GM21825 (cell line): ENCODE data around the gene FOXO6.
"Not testable (repeated sequence)": the region's sequence is repeated elsewhere in the genome, so short reads cannot be mapped to it uniquely, and the experiment has no call there.

Experiments
- ATAC-seq: cut with Tn5 transposase; IDR thresholded peaks from one replicate; pipeline ENCODE4 v1.9.1; 2021; ENCODE audit warnings: mild to moderate bottlenecking, moderate library complexity; ENCODE audit not compliant: unreplicated experiment

FOXO6 gene

DNA sequence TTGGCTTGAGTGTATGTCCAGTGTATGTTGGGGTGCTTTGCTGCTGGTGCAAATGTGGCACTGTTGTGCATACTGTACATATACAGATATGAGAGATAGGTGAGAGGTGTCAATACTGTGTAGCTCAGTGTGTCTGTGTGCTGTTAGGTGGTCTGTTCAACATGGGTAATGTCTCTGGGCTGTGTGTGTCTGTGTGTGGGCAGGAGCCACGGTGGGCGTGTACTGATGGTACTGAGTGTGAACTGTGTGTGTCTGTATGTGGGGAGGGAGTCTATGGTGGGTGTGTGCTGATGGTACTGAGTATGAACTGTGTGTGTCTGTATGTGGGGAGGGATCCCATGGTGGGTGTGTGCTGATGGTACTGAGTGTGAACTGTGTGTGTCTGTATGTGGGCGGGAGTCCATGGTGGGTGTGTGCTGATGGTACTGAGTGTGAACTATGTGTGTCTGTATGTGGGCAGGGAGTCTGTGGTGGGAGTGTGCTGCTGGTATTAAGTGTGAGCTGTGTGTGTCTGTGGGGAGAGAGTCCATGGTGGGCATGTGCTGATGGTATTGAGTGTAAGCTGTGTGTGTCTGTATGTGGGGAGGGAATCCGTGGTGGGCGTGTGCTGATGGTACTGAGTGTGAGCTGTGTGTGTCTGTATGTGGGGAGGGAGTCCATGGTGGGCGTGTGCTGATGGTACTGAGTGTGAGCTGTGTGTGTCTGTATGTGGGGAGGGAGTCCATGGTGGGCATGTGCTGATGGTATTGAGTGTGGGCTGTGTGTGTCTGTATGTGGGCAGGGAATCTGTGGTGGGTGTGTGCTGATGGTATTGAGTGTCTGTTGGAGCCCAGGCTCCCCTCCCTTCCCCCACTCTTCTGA lies 32.2 kb upstream of the FOXO6 start:
- ATAC-seq: no peak

DNA sequence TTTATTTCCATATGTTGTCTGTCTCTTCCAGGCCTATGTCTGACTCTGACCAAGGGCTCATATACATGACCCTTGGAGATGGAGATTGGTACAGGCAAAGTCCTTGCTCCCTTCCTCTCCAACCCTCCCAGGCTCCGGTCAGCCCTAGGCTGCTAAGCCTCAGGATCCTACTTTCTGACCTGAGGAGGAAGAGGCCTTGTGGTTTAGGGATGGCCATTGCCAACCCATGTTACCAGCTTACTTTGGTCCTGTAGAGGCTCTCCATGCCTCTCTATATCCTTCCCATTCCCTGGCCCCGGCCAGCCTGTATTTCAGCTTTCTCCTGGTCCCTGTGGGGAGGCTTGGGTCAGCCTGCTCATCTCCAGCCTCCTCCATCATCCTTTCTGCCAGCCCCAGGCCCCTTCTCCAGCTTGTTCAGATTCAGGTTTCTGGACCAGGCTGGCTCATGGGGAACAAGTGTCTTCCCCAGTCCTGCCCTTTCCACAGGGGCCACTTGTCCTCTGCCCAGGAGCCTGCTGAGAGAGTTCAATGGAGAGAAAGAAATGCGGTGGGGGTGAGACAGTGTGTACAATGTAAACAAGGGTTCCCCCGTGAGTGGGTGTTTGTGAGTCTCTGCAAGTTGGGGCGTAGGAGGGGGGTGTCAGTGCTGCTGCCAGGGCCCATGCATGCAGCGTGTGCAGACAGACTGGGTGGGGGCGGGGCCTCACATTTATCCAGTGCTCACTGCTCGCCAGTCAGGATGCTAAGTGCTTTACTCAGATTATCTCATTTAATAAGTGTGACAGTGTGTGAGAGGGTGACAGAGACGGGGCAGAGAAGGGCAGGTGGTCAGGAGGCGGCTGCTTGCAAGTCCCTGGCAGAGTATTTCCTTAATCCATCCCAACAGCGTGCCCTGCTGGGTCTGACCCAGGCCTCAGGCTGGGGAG lies 31.3 kb upstream of the FOXO6 start:
- ATAC-seq: no peak

DNA sequence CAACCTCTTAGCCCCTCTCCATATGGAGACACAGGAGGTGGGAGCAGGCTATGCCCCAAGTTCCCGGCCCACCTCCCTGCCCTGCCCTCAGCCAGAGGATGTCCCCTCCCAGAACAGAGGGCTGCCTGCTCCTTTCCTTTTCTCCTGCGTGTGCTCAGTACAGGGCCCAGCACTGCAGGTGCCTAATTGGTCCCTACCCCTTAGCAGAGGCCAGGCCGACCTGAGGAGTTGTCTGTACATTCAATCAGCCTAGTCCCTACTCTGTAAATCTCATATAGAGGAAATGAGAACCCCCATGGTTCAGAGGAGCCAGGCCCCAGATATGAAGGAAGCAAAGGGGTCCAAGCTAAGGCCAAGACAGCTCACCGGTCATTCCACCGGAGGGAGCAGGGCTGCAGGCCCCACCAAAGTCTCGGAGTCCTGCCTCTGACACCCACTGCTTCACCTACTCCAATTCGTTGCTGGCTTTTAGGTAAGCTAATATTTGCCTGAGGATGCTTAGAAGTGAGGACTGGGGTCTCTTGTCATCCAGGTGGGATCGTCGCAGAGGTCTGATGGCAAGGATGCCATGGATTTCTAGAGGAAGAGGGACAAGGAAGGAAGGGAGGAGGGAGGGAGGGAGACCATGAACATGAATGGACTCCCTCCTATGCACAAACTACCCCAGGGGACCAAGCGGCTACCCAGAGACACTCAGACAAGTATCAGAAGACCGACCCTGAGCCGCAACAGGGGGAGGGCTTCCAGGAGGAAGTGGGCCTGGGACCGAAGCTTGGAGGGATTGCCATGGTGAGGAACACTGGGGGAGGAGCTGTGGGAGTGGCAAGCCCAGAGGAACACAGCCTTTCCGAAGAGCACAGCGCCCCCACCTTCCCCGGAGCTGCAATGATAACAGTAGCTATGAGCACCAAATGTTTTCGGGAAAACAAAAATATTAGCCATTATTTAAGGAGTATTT lies 30.4 kb upstream of the FOXO6 start:
- ATAC-seq: no peak

DNA sequence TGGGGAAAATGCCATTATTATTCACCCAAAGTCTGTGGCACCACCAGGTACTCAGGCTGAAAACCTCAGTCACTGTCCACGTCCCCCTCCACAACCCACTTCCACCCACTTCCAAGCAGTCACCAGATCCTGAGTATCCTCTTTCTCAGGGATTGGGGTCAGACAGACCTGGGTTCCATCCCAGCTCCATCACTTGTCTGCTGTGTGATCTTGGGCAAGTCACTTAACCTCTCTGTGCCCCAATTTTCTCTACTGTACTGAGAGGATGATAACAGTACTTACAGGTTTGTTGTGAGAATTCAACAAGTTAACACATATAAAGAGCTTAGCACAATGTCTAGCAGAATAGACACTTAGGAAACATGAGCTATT lies 29.7 kb upstream of the FOXO6 start:
- no peak for ATAC-seq

DNA sequence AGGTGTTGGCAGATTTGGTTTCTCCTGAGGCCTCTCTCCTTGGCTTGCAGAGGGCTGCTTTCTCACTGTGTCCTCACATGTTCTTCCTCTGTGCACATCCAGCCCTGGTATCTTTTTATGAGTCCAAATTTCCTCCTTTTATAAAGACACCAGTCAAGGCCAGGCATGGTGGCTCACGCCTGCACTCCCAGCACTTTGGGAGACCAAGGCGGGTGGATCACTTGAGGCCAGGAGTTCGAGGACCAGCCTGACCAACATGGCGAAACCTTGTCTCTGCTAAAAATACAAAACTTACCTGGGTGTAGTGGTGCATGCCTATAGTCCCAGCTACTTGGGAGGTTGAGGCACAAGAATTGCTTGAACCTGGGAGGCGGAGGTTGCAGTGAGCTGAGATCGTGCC lies 29.1 kb upstream of the FOXO6 start:
- ATAC-seq: not testable (repeated sequence)

DNA sequence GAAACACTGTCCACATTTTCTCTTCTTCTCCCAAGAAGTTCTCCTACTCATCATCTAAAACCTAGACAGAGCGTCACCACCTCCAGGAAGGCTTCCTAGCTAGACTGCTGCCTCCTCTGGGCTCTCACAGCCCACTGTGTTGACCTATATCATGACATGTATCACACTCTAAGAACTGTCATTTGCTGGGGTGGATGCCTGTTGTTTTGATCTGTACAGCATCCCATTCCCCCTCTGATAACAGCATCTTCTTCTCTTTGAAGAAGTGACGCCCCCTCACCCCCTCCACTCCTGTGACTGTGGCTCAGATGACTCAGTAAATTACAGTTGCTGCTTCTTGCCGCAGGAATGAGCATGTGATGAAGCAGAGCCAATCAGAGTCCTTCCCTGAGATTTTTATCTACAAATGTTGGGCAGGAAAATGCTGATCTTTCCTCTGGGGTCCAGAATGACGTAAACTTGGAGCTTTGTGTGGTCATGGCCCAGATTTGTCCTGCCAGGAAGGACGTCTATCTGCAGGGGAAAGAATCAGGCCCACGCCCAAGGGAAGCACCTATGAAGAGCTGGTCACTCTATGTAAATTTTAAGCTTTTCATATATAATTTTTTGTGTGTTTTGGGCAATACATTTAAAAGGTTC lies 28.0 kb upstream of the FOXO6 start:
- no peak for ATAC-seq

DNA sequence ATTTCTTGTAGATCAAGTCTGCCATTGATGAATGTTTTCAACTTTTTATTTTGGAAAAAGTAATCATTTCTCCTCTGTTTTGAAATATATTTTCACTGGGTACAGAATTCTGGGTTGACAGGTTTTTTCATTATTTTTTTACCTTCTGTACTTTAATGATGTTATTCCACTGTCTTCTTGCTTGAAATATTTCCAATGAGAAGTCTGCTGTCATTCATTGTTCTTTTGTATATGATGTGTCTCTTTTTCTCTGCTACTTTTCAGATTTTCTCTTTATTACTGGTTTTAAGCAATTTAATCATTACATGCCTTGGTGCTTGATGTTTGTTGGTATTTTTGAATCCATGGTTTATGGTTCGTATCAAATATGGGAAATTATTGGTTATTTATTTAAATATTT lies 22.4 kb upstream of the FOXO6 start:
- ATAC-seq: no peak

DNA sequence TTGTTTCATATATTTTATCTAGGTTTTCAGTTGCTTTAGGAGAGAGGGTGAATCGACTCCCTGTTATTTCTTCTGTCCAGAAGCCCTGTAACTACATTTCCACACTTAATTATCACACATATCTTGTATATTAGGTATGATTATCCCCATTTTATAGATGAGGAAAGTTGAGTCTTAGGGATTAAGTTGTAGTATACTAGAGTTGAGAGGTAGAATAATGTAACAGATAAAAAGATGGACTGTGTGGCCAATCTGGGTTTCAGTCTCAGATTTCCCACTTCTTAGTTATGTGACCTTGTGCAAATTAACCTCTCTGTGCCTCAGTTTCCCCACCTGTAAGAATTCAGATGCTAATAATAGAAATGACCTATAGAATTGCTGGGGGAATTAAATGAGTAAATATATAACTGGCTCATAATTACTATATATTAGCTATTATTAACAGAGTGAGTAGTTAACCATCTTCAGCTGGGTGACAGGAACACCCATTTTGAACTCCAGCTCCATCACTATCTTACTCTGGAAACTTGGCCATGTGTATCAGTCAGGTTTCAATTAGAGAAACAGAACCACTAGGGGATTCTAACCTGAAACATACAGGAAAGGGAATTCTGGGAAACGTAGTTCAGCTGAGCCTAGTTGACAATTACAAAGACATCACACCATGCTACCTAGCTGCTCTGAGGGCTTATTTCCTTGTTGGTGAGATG lies 20.4 kb upstream of the FOXO6 start:
- ATAC-seq: no peak

DNA sequence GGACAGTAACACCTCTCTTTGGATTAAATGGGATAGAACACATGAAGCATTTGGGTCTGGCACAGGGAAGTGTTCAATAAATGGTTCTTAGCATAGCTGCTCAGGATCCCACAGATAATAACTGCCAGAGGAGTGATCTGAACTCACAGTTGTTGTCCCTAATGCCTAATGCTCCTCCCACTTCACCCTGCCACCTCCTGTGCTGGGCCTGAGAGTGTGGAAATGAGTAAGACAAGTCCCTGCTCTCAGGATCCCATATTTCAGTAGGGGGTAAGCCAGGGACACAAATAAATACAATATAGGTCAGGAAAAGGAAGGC lies 19.9 kb upstream of the FOXO6 start:
- no peak for ATAC-seq

DNA sequence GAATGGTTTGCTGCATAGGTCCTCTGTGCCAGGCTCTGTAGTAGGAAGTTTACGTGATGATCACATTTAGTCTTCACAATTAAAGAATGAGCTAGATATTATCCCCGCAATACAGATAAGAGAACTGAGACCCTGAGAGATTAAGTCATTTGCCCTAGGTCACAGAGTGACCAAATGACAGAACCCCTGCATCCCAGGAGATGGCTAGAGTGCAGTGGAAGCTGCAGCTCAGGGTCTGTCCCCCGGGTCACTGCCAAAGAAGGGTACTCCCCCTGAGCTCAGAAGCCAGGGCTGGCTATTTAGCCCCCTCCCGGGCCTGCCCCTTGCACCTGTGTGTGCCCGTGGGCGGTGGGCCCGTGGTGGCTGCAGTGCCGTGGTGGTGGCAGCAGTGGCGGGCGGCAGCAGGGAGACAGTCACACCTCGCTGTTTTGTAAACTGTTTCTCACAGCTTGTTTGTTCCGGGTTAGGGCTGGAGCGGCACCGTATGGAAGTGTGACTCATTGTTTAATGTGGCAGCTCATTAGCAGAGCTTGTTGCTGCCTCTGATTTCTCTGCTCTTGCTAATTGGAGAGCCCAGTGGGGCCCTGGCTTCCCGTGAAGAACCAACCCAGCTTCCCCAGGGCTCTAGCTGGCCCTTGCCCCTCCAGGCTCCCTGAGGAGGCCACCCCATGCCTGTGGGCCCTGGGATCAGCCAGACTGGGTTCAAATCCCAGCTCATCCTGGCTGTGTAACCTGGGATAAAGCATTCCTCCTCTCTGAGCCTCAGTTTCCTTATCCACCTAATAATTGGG lies 19.3 kb upstream of the FOXO6 start:
- no peak for ATAC-seq

DNA sequence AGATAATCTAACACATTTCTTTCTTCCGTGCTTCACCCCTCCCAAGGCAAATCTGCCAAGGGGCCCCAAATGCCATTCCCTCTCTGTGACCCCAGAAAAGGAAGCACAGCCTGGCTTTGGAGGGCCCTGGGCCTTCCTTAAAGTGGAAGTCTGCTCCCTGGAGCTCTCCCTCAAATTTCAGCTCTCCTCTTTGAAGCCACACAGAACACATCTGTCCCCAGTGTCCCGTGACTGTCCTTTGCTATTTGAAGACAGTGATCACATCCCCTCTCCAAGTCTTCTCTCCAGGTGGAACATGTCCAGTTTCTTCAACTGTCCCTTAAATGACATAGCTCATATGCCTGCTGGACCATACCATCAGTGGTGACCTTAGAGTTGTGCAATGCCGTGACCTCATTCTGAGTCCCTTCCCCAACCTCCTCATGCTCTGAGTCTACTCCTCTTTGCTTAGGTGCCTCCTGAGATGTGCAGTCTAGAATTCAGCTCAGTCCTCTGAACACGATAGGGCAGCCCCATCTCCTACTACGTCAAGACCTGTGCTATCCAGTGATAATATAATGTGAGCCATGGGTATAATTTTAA lies 18.4 kb upstream of the FOXO6 start:
- ATAC-seq: no peak

DNA sequence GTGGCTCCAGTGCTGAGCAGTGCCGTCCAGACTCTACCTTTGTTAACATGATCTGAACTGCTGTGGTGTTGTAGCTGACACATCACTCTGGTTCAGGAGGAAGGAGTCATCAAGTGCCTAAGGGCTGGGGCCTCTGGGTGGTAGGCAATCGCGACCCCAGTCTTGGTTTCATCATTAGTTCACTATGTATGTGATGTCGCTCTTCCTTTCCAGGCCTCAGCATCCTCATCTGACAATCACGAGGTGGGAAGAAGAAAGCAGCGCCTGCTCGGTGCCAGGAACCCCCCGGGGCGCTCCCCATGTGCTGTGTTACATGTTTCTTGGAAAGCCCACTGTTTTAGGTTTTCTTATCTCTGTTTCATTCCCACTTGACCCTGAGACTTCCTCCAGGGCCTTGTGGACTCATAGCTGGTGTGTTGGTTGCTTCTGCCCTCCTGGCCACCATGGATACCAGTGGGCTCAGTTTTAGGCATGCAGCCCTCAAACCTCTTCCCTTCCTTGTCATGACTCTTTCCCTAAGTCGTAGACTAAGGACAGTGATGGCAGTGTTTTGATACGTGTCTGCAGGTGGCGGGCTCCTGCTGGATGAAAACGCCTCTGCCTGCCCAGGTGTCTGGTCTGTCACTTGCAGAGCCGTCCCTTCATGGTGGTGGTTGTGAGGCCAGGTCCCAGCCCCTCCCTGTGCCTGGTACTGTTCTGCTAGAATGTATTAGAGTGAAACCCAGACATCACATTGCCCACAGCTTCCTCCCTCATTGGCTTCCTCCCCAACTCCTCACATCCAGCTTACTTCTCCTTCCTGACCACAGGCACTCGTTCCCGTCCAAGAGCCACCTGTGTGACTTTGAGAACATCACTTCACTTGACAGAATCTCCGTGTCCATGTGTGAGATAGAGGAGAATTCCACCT lies 17.2 kb upstream of the FOXO6 start:
- ATAC-seq: no peak

DNA sequence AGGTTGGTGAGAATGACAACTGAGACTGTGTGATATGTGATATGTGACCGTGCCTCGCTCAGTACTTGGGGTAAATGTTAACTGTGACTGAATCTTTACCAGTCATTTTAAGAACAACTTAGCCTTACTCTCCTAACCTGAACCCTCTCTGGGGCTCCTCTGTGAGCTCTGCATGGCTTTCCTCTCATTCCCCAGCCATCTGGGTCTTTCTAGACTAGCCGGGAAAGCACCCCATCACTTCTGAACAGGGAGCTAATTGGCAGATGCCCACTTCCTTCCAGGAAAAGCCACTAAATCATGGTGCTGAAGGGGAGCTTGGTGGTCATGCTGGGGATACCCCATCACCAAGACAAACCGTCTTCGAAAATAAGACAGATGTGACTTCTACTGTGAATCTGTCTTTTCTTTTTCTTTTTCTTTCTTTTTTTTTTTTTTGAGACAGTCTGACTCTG lies 16.5 kb upstream of the FOXO6 start:
- no peak for ATAC-seq

DNA sequence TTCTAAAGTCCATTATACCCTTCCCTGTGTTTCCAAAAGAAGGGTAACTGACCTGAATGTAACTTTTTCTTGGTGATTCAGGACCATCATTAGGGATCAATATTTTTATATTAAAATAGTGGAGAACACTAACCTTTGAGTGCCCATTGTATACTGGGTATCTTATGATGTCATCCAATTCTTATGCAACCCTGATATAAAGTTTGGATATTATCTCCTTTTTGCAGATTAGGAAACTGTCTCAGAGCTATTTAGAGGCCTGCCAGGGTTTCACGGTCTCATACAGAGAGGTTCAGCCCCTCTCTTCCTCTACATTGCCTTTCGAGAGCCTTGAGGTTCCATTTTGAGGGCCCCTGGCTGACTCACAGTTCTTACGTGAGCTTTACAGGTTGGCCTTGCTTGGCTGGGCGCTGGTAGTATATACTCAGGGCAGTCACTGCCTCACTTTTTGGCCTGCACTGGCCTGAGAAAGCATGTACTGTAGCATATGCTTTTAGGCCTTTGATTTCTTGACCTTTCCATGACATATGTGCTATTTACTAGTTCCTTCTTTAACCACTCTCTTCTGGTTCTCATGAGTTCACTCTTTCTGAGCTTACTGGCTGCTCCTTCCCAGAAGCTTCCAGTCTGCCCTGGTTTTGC lies 15.7 kb upstream of the FOXO6 start:
- no peak for ATAC-seq

DNA sequence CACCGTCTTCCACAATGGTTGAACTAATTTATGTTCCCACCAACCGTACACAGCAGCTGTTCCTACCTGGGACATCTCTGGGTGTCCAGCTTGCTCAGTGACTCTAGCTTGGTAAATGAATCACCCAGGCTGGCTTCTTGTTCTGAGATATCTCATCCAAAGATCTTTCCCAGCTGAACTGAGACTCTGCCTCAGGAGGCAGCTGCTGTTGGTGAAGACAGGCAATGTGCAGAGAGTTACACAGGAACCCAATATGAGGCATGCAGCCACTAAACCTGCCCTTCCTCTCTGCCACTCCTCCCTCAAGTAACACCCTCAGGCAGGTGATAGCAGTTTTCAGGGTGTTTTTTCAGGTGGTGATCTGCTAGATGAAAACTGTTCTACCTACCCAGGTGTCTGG lies 14.0 kb upstream of the FOXO6 start:
- ATAC-seq: no peak

DNA sequence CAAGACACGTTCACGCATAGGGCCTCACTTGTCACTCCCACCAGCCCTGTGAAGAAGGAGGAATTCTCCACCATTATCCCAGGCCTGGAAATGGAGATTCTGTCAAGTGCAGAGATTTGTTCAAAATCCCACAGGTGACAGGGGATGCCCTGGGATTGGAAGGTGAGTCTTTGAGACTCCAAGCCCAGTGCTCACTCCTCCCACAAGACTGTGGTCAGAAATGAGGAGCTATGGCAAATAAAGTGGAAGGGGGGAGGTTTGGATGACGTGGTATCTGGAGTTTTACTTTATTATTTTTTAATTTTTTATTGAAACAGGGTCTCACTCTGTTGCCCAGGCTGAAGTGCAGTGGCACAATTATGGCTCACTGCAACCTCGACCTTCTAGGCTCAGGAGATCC lies 12.8 kb upstream of the FOXO6 start:
- no peak for ATAC-seq

DNA sequence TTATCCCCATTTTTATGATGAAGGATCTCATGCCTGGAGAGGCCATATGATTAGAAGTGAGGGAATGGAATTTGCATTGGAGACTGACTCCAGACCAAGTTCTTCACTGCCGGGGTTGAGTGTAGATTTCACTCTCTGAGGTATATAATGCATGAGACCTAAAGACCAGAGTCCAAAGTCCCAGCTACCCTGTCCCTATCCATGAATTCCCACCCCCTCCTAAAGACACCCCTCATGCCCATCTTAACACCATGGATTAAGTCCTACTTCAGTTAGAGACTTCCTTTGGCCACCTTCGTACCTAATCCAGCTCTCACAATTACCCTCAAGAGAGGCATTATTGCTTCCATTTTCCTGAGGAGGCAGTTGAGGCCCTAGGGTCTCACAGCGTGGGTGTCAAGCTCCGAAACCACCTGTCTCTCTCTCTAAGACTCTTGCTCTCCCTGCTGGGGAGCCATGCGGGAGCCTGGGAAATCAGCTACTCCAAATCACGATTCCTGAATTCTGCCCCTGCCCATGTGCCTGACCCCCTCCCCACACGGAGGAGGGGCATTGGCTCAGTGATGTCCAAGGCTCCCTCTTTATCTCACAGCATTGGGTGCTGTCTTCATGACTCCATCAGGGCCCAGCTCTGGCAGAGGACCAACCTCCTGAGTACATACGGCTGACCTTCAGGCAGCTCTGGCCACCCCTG lies 11.7 kb upstream of the FOXO6 start:
- ATAC-seq: no peak
